ENCODE data around the gene ATP8B4. TPM values are rescaled to one million over a fixed set of nuclear protein-coding genes. Genes with fewer than 3 reads are reported as not detected.
A peak's percentile ranks its signal among the peaks of the same experiment; 100 is the strongest.

ATP8B4 gene
- total and polyA plus RNA-seq, 2 experiments from 2014 or later, result 0.89 to 1.5 TPM

DNA sequence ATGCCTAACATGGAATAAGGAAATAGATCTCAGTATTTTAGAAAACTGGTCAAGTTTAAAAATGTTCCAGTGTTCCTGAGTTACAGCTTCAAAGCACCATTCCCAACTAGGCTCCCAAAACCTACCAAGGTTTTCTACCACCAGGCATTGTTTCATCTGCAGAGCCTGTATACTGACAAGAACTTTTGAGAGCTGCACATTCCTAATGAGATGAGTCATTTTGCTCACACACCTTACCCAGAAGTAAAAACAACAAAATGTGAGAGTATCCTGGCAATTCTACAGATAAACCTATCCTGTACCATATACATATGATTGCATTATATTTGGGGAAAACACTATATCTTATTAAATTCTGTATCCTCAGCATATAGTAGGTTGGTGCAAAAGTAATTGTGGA is 90.7 kb downstream of the ATP8B4 start:
- Histone ChIP-seq H3K36me3 (ENCODE audit: low read depth) (no peaks in the 10 kb centered on the region), H3K27ac (no peak overlapping the region), H3K4me1 (ENCODE audit: insufficient read depth) (no peaks in the 10 kb centered on the region), H3K9me2 (ENCODE audit: insufficient read depth) (no peaks in the 10 kb centered on the region), H3K27me3 (replicated peaks; ENCODE audit: insufficient read depth) (no peaks in the 10 kb centered on the region), H3K9me3 (ENCODE audit: low read depth) (no peaks in the 10 kb centered on the region), H2AFZ (no peak overlapping the region), H3K9ac (no peak overlapping the region), H3F3A (ENCODE audit: insufficient read depth) (no peaks in the 10 kb centered on the region), H4K20me1 (ENCODE audit: insufficient read depth) (no peaks in the 10 kb centered on the region), H3K4me2 (ENCODE audit: unreplicated experiment) (no peak overlapping the region), H3K79me2 (ENCODE audit: insufficient read depth) (no peaks in the 10 kb centered on the region), H3K4me3 (no peak overlapping the region)
- DNase-seq, result no peak
- TF ChIP-seq EZH2 (IDR thresholded peaks at IDR 0.05; ENCODE audit: insufficient read depth, poor library complexity, severe bottlenecking) (no peak), EZH2phosphoT487 (IDR thresholded peaks at IDR 0.05; ENCODE audit: insufficient read depth, low read depth) (no peak)
- in situ Hi-C loops (cut with MboI), result no loop called here

DNA sequence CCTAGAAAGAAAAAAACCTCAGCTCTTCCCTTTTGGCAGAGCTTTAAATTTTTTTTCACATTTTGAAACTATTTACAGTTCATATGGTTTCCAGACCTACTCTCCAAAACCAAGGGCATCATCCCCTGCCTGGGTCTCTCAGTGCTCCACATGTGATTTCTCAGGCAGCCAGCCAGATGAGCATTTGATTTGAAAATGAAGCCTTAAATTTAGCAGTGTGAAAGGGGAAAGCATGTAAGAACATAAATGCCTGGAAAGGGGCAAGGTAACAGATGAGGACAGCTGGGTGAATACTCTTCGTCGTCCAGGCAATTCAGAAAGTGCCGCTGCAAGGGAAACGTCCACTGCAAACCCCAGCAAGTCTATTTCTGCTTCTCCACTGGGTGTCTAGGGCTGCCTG is 94.8 kb downstream of the ATP8B4 start:
- Histone ChIP-seq H3K27ac (no peak overlapping the region), H4K20me1 (ENCODE audit: insufficient read depth) (no peaks in the 10 kb centered on the region), H3K9me3 (ENCODE audit: low read depth) (no peaks in the 10 kb centered on the region), H3K4me2 (ENCODE audit: unreplicated experiment) (no peak overlapping the region), H2AFZ (0 out of 2 replicates have a peak overlapping the region, but pooled peaks have one; percentile 36), H3K9me2 (ENCODE audit: insufficient read depth) (no peaks in the 10 kb centered on the region), H3K79me2 (ENCODE audit: insufficient read depth) (no peaks in the 10 kb centered on the region), H3K4me3 (no peak overlapping the region), H3K4me1 (ENCODE audit: insufficient read depth) (no peaks in the 10 kb centered on the region), H3F3A (ENCODE audit: insufficient read depth) (no peaks in the 10 kb centered on the region), H3K9ac (no peak overlapping the region), H3K36me3 (ENCODE audit: low read depth) (no peaks in the 10 kb centered on the region), H3K27me3 (replicated peaks; ENCODE audit: insufficient read depth) (no peaks in the 10 kb centered on the region)
- DNase-seq, result no peak
- 35% methylated on average over 4 of the region's 4 CpGs for WGBS, 2 experiments (ENCODE audit: low coverage in 1 of 2, low lambda C conversion rate in 2 of 2, missing lambda C conversion rate in 2 of 2)
- in situ Hi-C loops (cut with MboI), result loop anchor here (25.0 kb wide), 1 partner anchor 787 kb away; no protein-coding TSS in a partner anchor
- no peak for TF ChIP-seq EZH2 (IDR thresholded peaks at IDR 0.05; ENCODE audit: insufficient read depth, poor library complexity, severe bottlenecking)
- no peak for TF ChIP-seq EZH2phosphoT487 (IDR thresholded peaks at IDR 0.05; ENCODE audit: insufficient read depth, low read depth)

DNA sequence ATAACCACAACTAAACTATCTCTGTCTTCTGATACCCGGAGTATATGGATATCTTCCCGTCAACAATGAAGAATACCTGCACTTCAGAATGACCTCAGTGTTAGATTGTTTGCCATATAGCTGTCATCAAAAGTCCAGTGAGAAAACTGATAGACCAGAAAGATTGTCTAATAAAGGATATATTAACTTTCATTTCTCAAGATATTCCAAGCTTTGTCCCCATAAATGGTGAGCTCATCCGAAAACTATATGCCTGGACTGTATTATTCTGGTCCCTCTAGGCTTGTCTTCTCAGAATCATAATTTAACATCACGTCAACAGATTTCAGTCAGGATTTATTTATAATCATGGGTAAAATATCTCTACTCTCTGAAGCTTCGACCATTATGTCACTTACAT is 100.5 kb downstream of the ATP8B4 start:
- DNase-seq, result no peak
- WGBS, 2 experiments (ENCODE audit: low coverage in 1 of 2, low lambda C conversion rate in 2 of 2, missing lambda C conversion rate in 2 of 2), result 53 to 54% methylated on average over 5 of the region's 5 CpGs
- Histone ChIP-seq H3K27me3 (replicated peaks; ENCODE audit: insufficient read depth) (no peaks in the 10 kb centered on the region), H4K20me1 (ENCODE audit: insufficient read depth) (no peaks in the 10 kb centered on the region), H3K9me2 (ENCODE audit: insufficient read depth) (no peaks in the 10 kb centered on the region), H3K36me3 (ENCODE audit: low read depth) (no peaks in the 10 kb centered on the region), H3K79me2 (ENCODE audit: insufficient read depth) (no peaks in the 10 kb centered on the region), H3K27ac (no peak overlapping the region), H3K4me3 (no peak overlapping the region), H3K4me2 (ENCODE audit: unreplicated experiment) (no peak overlapping the region), H3K9me3 (ENCODE audit: low read depth) (no peaks in the 10 kb centered on the region), H3K4me1 (ENCODE audit: insufficient read depth) (no peaks in the 10 kb centered on the region), H2AFZ (no peak overlapping the region), H3F3A (ENCODE audit: insufficient read depth) (no peaks in the 10 kb centered on the region), H3K9ac (no peak overlapping the region)
- no peak for TF ChIP-seq EZH2 (IDR thresholded peaks at IDR 0.05; ENCODE audit: insufficient read depth, poor library complexity, severe bottlenecking)
- TF ChIP-seq EZH2phosphoT487 (IDR thresholded peaks at IDR 0.05; ENCODE audit: insufficient read depth, low read depth), result no peak
- in situ Hi-C loops (cut with MboI), result loop anchor here (25.0 kb wide), 1 partner anchor 781 kb away; no protein-coding TSS in a partner anchor

DNA sequence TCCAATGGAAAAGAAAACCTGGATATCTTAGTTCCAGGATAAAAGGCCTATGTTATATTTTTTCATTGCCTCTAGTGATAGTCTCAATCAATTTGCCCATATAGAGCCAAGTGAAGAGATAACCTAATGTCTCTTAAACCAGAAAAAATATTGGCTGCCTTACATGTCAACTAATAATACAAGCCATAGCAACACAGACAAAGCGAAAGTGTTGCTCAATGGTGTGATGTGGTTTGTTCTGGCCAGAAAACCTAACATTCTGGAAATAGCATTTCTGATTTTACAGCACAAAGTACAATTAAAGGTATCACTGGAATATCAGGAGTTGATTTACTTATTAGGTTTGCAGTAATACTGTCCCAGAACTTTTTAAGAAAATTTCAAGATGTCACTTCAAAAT is 101.5 kb downstream of the ATP8B4 start:
- Histone ChIP-seq H3K4me3 (no peak overlapping the region), H3K9me2 (ENCODE audit: insufficient read depth) (no peaks in the 10 kb centered on the region), H3F3A (ENCODE audit: insufficient read depth) (no peaks in the 10 kb centered on the region), H4K20me1 (ENCODE audit: insufficient read depth) (no peaks in the 10 kb centered on the region), H2AFZ (no peak overlapping the region), H3K9ac (no peak overlapping the region), H3K27me3 (replicated peaks; ENCODE audit: insufficient read depth) (no peaks in the 10 kb centered on the region), H3K27ac (no peak overlapping the region), H3K79me2 (ENCODE audit: insufficient read depth) (no peaks in the 10 kb centered on the region), H3K4me2 (ENCODE audit: unreplicated experiment) (no peak overlapping the region), H3K36me3 (ENCODE audit: low read depth) (no peaks in the 10 kb centered on the region), H3K4me1 (ENCODE audit: insufficient read depth) (no peaks in the 10 kb centered on the region), H3K9me3 (ENCODE audit: low read depth) (no peaks in the 10 kb centered on the region)
- peak; percentile 40 for DNase-seq
- WGBS, 2 experiments (ENCODE audit: low coverage in 1 of 2, low lambda C conversion rate in 2 of 2, missing lambda C conversion rate in 2 of 2), result 50 to 58% methylated on average over 1 of the region's 1 CpG
- TF ChIP-seq EZH2 (IDR thresholded peaks at IDR 0.05; ENCODE audit: insufficient read depth, poor library complexity, severe bottlenecking), result no peak
- no peak for TF ChIP-seq EZH2phosphoT487 (IDR thresholded peaks at IDR 0.05; ENCODE audit: insufficient read depth, low read depth)
- in situ Hi-C loops (cut with MboI), result loop anchor here (25.0 kb wide), 1 partner anchor 780 kb away; no protein-coding TSS in a partner anchor

DNA sequence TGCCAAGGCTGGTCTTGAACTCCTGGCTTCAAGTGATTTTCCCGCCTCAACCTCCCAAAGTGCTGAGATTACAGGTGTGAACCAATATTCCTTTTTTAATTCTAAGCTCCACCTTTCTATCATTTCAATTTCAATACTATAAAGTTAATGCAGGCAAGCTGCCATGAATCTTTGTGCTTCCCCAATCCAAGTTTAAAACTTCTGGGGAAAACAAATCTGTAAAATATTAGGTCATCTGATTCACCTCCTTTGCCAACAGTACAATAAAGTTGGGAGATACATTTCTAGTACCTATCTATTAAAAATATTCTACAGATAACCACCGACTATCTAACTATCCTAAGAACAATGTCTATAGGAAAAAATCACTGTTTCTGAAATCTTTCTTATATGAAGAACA is 102.1 kb downstream of the ATP8B4 start:
- no peaks in the 10 kb centered on the region for H3K9me3 ChIP-seq (ENCODE audit: low read depth)
- no peak overlapping the region for H3K4me3 ChIP-seq
- no peak overlapping the region for H3K4me2 ChIP-seq (ENCODE audit: unreplicated experiment)
- no peak overlapping the region for H2AFZ ChIP-seq
- in situ Hi-C loops (cut with MboI), result loop anchor here (25.0 kb wide), 1 partner anchor 780 kb away; no protein-coding TSS in a partner anchor
- H3K27me3 ChIP-seq (replicated peaks; ENCODE audit: insufficient read depth), result no peaks in the 10 kb centered on the region
- no peaks in the 10 kb centered on the region for H3K9me2 ChIP-seq (ENCODE audit: insufficient read depth)
- H3K27ac ChIP-seq, result no peak overlapping the region
- H3F3A ChIP-seq (ENCODE audit: insufficient read depth), result no peaks in the 10 kb centered on the region
- no peak overlapping the region for H3K9ac ChIP-seq
- TF ChIP-seq EZH2phosphoT487 (IDR thresholded peaks at IDR 0.05; ENCODE audit: insufficient read depth, low read depth) (no peak), EZH2 (IDR thresholded peaks at IDR 0.05; ENCODE audit: insufficient read depth, poor library complexity, severe bottlenecking) (no peak)
- DNase-seq, result no peak
- H4K20me1 ChIP-seq (ENCODE audit: insufficient read depth), result no peaks in the 10 kb centered on the region
- H3K4me1 ChIP-seq (ENCODE audit: insufficient read depth), result no peaks in the 10 kb centered on the region
- WGBS, 2 experiments (ENCODE audit: low coverage in 1 of 2, low lambda C conversion rate in 2 of 2, missing lambda C conversion rate in 2 of 2), result 62 to 68% methylated on average over 2 of the region's 2 CpGs
- no peaks in the 10 kb centered on the region for H3K79me2 ChIP-seq (ENCODE audit: insufficient read depth)
- H3K36me3 ChIP-seq (ENCODE audit: low read depth), result no peaks in the 10 kb centered on the region

All from GM23248 (cell line).